ENCODE results near the gene EPB41L4A. TPM values are rescaled to one million over a fixed set of nuclear protein-coding genes. Genes with fewer than 3 reads are reported as not detected.

Gene EPB41L4A
- total RNA-seq, 1 donor from 2014 or later, result 11.1 TPM

GRCh38 chr5:112165399-112165798 lies 253.7 kb downstream of the EPB41L4A start:
- Histone ChIP-seq H3K4me3 (ENCODE audit: insufficient read depth, low read depth, low read length) (no peak overlapping the region), H3K9ac (ENCODE audit: low read length) (no peak overlapping the region), H3K36me3 (ENCODE audit: insufficient read depth, low read length) (peaks cover 41% of the 10 kb centered on the region), H3K79me2 (ENCODE audit: insufficient read depth, low read length) (peaks cover 26% of the 10 kb centered on the region), H2AFZ (ENCODE audit: low read depth, low read length) (no peak overlapping the region), H3K27me3 (ENCODE audit: insufficient read depth, low read length) (no peaks in the 10 kb centered on the region), H3K4me2 (ENCODE audit: low read length) (no peak overlapping the region), H3K27ac (ENCODE audit: low read depth, low read length) (no peak overlapping the region), H3K9me3 (ENCODE audit: insufficient read depth, low read depth, low read length) (no peaks in the 10 kb centered on the region), H3K4me1 (ENCODE audit: insufficient read depth, low read length) (peaks cover 12% of the 10 kb centered on the region), H4K20me1 (ENCODE audit: insufficient read depth, low read length) (peaks cover 28% of the 10 kb centered on the region)
- Mint-ChIP-seq H3K27ac (ENCODE audit: unreplicated experiment) (peak overlapping the region; percentile 48), H3K4me1 (ENCODE audit: low read depth, unreplicated experiment) (peaks cover 32% of the 10 kb centered on the region), H3K36me3 (ENCODE audit: low read depth, unreplicated experiment) (peaks cover 15% of the 10 kb centered on the region), H3K27me3 (ENCODE audit: low read depth, unreplicated experiment) (no peaks in the 10 kb centered on the region), H3K9me3 (ENCODE audit: unreplicated experiment) (no peaks in the 10 kb centered on the region), H3K4me3 (ENCODE audit: unreplicated experiment) (no peak overlapping the region)
- TF ChIP-seq EZH2 (IDR thresholded peaks at IDR 0.05; ENCODE audit: insufficient read depth, low read length) (no peak), CTCF (IDR thresholded peaks at IDR 0.05; ENCODE audit: insufficient read depth, low read depth, low read length) (no peak)
- DNase-seq (ENCODE audit: low read depth) (no peak), FAIRE-seq (no peak)

GRCh38 chr5:112163435-112163834 lies 255.6 kb downstream of the EPB41L4A start:
- peaks cover 15% of the 10 kb centered on the region for H3K36me3 Mint-ChIP-seq (ENCODE audit: low read depth, unreplicated experiment)
- FAIRE-seq (no peak), DNase-seq (ENCODE audit: low read depth) (no peak)
- Histone ChIP-seq H3K4me3 (ENCODE audit: insufficient read depth, low read depth, low read length) (no peak overlapping the region), H3K4me1 (ENCODE audit: insufficient read depth, low read length) (peaks cover 15% of the 10 kb centered on the region), H3K36me3 (ENCODE audit: insufficient read depth, low read length) (peaks cover 41% of the 10 kb centered on the region), H2AFZ (ENCODE audit: low read depth, low read length) (no peak overlapping the region), H3K9ac (ENCODE audit: low read length) (peak overlapping the region; percentile 98), H3K9me3 (ENCODE audit: insufficient read depth, low read depth, low read length) (no peaks in the 10 kb centered on the region), H3K27me3 (ENCODE audit: insufficient read depth, low read length) (no peaks in the 10 kb centered on the region), H4K20me1 (ENCODE audit: insufficient read depth, low read length) (peaks cover 28% of the 10 kb centered on the region), H3K4me2 (ENCODE audit: low read length) (peak overlapping the region; percentile 96), H3K27ac (ENCODE audit: low read depth, low read length) (no peak overlapping the region), H3K79me2 (ENCODE audit: insufficient read depth, low read length) (peaks cover 26% of the 10 kb centered on the region)
- peak overlapping the region; percentile 61 for H3K4me3 Mint-ChIP-seq (ENCODE audit: unreplicated experiment)
- H3K27me3 Mint-ChIP-seq (ENCODE audit: low read depth, unreplicated experiment), result no peaks in the 10 kb centered on the region
- no peaks in the 10 kb centered on the region for H3K9me3 Mint-ChIP-seq (ENCODE audit: unreplicated experiment)
- H3K27ac Mint-ChIP-seq (ENCODE audit: unreplicated experiment), result no peak overlapping the region
- H3K4me1 Mint-ChIP-seq (ENCODE audit: low read depth, unreplicated experiment), result peaks cover 32% of the 10 kb centered on the region
- TF ChIP-seq EZH2 (IDR thresholded peaks at IDR 0.05; ENCODE audit: insufficient read depth, low read length), result no peak
- TF ChIP-seq CTCF (IDR thresholded peaks at IDR 0.05; ENCODE audit: insufficient read depth, low read depth, low read length), result no peak

- H3K9me3 ChIP-seq (ENCODE audit: insufficient read depth, low read depth, low read length), result no peaks in the 10 kb centered on the region
- H3K4me3 ChIP-seq (ENCODE audit: insufficient read depth, low read depth, low read length), result peak overlapping the region; percentile 96
- peaks cover 28% of the 10 kb centered on the region for H4K20me1 ChIP-seq (ENCODE audit: insufficient read depth, low read length)
- peak overlapping the region; percentile 96 for H3K4me2 ChIP-seq (ENCODE audit: low read length)
- peaks cover 15% of the 10 kb centered on the region for H3K4me1 ChIP-seq (ENCODE audit: insufficient read depth, low read length)
- no peak for TF ChIP-seq EZH2 (IDR thresholded peaks at IDR 0.05; ENCODE audit: insufficient read depth, low read length)
- no peak for TF ChIP-seq CTCF (IDR thresholded peaks at IDR 0.05; ENCODE audit: insufficient read depth, low read depth, low read length)
- peak overlapping the region; percentile 91 for H3K27ac ChIP-seq (ENCODE audit: low read depth, low read length)
- FAIRE-seq (peak; percentile 34), DNase-seq (ENCODE audit: low read depth) (no peak)
- Mint-ChIP-seq H3K27ac (ENCODE audit: unreplicated experiment) (peak overlapping the region; percentile 59), H3K4me1 (ENCODE audit: low read depth, unreplicated experiment) (peaks cover 29% of the 10 kb centered on the region), H3K27me3 (ENCODE audit: low read depth, unreplicated experiment) (no peaks in the 10 kb centered on the region), H3K4me3 (ENCODE audit: unreplicated experiment) (peak overlapping the region; percentile 94), H3K9me3 (ENCODE audit: unreplicated experiment) (no peaks in the 10 kb centered on the region), H3K36me3 (ENCODE audit: low read depth, unreplicated experiment) (peaks cover 14% of the 10 kb centered on the region)
- H3K27me3 ChIP-seq (ENCODE audit: insufficient read depth, low read length), result no peaks in the 10 kb centered on the region
- peaks cover 26% of the 10 kb centered on the region for H3K79me2 ChIP-seq (ENCODE audit: insufficient read depth, low read length)
- peak overlapping the region; percentile 98 for H3K9ac ChIP-seq (ENCODE audit: low read length)
- no peak overlapping the region for H2AFZ ChIP-seq (ENCODE audit: low read depth, low read length)
- peaks cover 36% of the 10 kb centered on the region for H3K36me3 ChIP-seq (ENCODE audit: insufficient read depth, low read length)
Observed at GRCh38 chr5:112161392-112161748, 257.7 kb downstream of the EPB41L4A start.
